ENCODE data around the gene HACL1. TPM values are rescaled to one million over a fixed set of nuclear protein-coding genes. Genes with fewer than 3 reads are reported as not detected.
A peak's percentile ranks its signal among the peaks of the same experiment; 100 is the strongest.
"Not testable (repeated sequence)": the region's sequence is repeated elsewhere in the genome, so short reads cannot be mapped to it uniquely, and the experiment has no call there.

HACL1 gene
- total RNA-seq, 4 donors from 2014 or later = 18.5 to 93.0 (median 25.7) TPM

GRCh38 chr3:15606434-15606891 lies 5.1 kb upstream of the HACL1 start:
- no peak for TF ChIP-seq CTCF (IDR thresholded peaks at IDR 0.05)
- TF ChIP-seq POLR2A (IDR thresholded peaks at IDR 0.05) = no peak

GRCh38 chr3:15604584-15604983 lies 3.2 kb upstream of the HACL1 start:
- not testable (repeated sequence) for H3K4me1 ChIP-seq, H3K27ac ChIP-seq, DNase-seq

More at GRCh38 chr3:15606434-15606891, 5.1 kb upstream of the HACL1 start:
- Histone ChIP-seq H3K27me3 (no peaks in the 10 kb centered on the region), H3K36me3 (no peaks in the 10 kb centered on the region), H3K27ac (peak overlapping the region in 1 of 2 donors; percentile 29), H3K4me1 (peaks cover 0 to 5% of the 10 kb centered on the region in 2 donors), H3K9me3 (no peaks in the 10 kb centered on the region), H3K4me3 (no peak overlapping the region)
- intact Hi-C loops (cut with DNase I; ENCODE audit: low total_unique reads) = no loop called here
- no peak for DNase-seq

GRCh38 chr3:15602816-15603215 lies 1.4 kb upstream of the HACL1 start:
- H3K4me1 ChIP-seq; DNase-seq; H3K36me3 ChIP-seq; intact Hi-C loops (cut with DNase I; ENCODE audit: low total_unique reads); H3K27me3 ChIP-seq; H3K9me3 ChIP-seq: not testable (repeated sequence)
- H3K4me3 ChIP-seq = peak overlapping the region in 1 of 2 donors; percentile 82
- H3K27ac ChIP-seq = peak overlapping the region; percentile 88 to 90

More at GRCh38 chr3:15604584-15604983, 3.2 kb upstream of the HACL1 start:
- H3K27me3 ChIP-seq; H3K4me3 ChIP-seq; H3K36me3 ChIP-seq; intact Hi-C loops (cut with DNase I; ENCODE audit: low total_unique reads); H3K9me3 ChIP-seq: not testable (repeated sequence)

GRCh38 chr3:15602146-15602536 lies 772 bp upstream of the HACL1 start:
- Histone ChIP-seq H3K36me3 (no peaks in the 10 kb centered on the region), H3K4me3 (peak overlapping the region; percentile 75 to 82), H3K27me3 (no peaks in the 10 kb centered on the region), H3K9me3 (no peaks in the 10 kb centered on the region), H3K27ac (peak overlapping the region; percentile 88 to 90), H3K4me1 (peaks cover 0 to 5% of the 10 kb centered on the region in 2 donors)
- TF ChIP-seq POLR2A (IDR thresholded peaks at IDR 0.05) (no peak), CTCF (IDR thresholded peaks at IDR 0.05) (peak in 1 of 4 experiments; percentile 8)
- intact Hi-C loops (cut with DNase I; ENCODE audit: low total_unique reads) = no loop called here
- DNase-seq = no peak

GRCh38 chr3:15601046-15601398 lies 347 bp downstream of the HACL1 start:
- TF ChIP-seq POLR2A (IDR thresholded peaks at IDR 0.05) = no peak
- TF ChIP-seq CTCF (IDR thresholded peaks at IDR 0.05) = no peak
- H3K27me3 ChIP-seq = no peaks in the 10 kb centered on the region
- H3K27ac ChIP-seq = peak overlapping the region; percentile 88 to 90
- H3K36me3 ChIP-seq = no peaks in the 10 kb centered on the region
- no peaks in the 10 kb centered on the region for H3K9me3 ChIP-seq
- DNase-seq = no peak
- intact Hi-C loops (cut with DNase I; ENCODE audit: low total_unique reads) = no loop called here
- H3K4me3 ChIP-seq = peak overlapping the region; percentile 75 to 82
- H3K4me1 ChIP-seq = peaks cover 0 to 5% of the 10 kb centered on the region in 2 donors

GRCh38 chr3:15595955-15596354 lies 5.4 kb downstream of the HACL1 start:
- H3K27me3 ChIP-seq = no peaks in the 10 kb centered on the region
- H3K36me3 ChIP-seq = no peaks in the 10 kb centered on the region
- no peak for TF ChIP-seq POLR2A (IDR thresholded peaks at IDR 0.05)
- no peak for TF ChIP-seq CTCF (IDR thresholded peaks at IDR 0.05)
- intact Hi-C loops (cut with DNase I; ENCODE audit: low total_unique reads) = no loop called here
- no peak for DNase-seq
- no peak overlapping the region for H3K4me3 ChIP-seq
- no peak overlapping the region for H3K27ac ChIP-seq
- peaks cover 0 to 5% of the 10 kb centered on the region in 2 donors for H3K4me1 ChIP-seq
- no peaks in the 10 kb centered on the region for H3K9me3 ChIP-seq

All from uterus (tissue), 4 donors.